Activated effector memory CD4-positive, alpha-beta T cell treated with Interleukin-2 at 50 U/mL for 16 hours (primary cell): ENCODE measurements around the gene CAMKK1.

Source experiments
- DNase-seq: peaks from one replicate; pipeline ENCODE4 v3.0.0-alpha.2; 2020

Gene CAMKK1

DNA sequence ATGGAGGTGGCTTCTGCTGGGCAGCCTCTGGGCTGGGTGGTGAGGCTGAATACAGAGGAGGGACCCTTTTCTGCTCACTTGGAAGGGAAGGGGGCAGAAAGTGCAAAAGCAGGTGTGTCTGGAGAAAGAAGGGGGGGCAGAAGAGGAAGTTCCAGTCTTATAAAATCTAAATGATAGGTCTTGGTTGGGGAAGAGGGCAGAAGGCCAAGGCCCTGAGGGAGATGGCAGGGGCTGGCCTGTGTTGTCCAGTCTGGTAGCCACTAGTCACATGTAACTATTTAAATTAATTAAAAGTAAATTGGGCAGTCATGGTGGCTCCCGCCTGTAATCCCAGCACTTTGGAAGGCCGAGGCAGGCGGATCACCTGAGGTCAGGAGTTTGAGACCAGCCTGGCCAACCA lies 2.5 kb upstream of the CAMKK1 start:
- no peak for DNase-seq

DNA sequence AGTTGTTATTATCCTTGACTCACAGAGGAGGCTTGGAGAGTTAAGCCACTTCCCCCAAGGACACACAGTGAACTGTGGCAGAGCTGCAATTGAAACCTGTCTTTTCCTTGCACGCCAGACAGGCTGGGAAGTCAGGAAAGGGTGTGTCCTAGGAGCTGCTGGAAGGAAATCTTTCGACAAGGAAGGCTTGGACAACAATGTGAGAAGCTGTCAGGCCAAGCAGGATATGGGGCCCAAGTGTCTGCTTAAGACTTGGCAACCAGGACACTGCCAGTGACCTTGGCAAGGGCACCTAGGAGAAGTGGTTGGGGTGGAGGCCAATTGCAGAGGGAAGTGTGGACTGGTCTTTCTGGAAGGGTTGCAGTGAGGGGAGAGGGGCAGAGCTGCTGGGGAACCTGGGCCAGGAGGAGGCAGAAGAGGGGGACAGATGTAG lies 2.1 kb upstream of the CAMKK1 start:
- no peak for DNase-seq

DNA sequence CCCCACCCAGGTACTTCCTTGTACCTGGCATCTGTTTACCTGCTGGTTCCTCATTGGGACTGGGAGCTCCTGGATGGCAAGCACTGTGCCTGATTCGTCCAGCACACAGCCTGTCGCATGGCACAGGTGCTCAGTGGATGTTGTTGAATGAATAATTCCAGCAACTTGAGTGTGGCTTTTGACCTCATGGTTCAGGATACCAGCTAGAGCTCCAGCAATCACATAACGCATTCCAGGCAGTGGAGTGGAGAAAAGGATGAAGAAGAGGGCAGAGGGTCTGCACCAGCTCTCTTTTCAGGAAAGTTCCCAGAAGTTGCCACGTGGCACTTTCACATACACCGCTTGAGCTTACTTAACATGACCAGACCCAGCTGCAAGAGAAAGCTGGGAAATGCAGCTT lies 1.3 kb upstream of the CAMKK1 start:
- DNase-seq = no peak

DNA sequence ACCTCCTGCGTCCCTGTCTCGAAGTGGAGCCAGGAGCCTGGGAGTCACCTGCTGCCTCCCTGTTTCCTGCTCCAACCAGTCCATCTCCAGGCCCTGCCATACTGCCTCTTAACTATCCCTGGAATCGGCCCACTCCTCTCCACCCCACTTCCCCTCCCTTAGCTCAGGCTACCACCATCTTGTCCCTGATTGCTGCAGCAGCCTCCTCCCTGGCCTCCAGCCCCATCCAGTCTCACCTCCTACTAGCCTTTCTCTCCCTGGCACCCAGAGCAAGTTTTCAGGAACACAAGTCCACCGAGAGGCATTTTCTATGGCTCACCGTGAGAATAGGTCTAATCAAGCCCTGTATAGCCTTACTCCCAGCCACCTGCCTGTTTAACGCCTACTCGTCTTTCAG lies 865 bp upstream of the CAMKK1 start:
- DNase-seq = no peak

DNA sequence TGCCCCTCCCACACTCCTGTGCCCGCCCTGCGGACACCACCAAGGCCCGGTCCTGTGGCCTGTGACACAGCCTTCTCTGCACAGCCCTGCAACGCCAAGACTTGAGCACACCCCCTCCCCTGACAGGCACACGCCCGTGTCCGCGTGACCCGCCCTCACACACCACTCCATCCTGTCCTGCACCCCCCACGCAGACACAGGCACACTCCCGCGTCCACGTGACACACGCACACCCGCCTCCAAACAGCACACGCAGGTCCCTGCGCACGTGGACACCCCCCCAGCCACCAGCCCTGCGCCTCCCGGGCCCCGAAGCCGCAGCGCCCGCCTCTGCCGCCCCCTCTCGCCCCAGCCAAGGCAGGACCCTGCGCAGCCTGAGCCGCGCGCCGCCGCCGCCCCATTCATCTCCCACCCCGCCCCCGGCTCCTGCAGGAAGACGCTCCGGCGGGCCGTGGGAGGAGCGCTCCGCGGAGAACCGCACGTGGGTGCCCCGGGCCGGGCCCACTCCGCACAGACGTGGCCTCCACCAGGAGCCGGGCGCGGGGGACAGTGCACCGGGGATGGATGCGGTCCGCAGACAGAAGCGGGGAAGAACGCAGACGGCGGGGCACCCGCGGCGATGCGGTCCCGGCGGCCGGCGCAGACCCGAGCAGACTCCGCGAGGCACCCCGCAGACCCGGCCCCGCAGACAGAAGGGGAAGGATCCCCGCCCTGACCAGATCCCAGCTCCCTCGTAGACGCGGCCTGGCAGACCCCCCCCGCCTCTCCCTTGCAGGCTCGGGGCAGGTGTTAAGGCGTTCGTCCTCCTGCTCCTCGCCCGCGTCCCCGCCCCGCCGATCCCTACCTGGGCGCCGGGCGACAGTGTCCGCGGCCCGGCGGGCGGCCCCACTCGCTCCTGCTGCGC lies 506 bp downstream of the CAMKK1 start:
- DNase-seq = peak; percentile 71

DNA sequence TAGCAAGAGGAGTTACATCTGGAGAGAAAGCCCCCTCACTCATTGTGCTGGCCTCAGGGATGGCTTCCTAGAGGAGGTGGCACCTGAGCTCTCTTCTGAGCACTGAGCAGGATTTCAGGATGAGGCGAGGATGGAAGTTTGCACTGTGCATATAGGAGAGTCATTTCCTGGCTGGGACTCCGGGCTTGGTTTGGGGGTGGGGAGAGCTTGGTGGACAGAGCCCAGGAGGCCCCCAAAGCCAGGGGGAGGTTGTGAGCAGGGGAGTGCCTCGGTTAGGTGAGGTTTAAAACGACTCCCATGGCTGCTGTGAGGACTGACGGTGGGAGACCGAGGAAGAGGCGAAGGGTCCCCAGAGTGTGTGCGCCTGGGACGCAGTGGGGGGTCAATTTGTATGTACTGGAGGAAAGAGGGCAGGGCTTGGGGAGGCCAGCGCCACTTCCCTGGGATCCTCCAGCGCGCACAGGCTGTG lies 1.2 kb downstream of the CAMKK1 start:
- no peak for DNase-seq

DNA sequence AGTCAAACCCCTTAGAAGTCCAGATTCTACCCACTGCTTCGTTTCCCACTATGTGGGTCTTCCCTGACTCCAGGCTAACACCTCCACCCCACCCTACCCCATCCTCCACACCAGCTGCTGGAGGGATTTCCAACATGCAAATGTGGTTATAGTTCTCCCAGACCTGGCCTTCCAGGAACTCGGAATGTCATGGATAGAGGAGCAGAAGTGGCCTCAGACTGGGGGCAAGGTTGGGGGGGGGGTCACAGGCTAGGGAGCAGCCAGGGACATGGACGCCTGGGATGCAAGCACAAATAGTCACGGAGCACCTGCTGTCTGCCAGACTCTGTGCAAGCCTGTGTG lies 2.0 kb downstream of the CAMKK1 start:
- DNase-seq = no peak

DNA sequence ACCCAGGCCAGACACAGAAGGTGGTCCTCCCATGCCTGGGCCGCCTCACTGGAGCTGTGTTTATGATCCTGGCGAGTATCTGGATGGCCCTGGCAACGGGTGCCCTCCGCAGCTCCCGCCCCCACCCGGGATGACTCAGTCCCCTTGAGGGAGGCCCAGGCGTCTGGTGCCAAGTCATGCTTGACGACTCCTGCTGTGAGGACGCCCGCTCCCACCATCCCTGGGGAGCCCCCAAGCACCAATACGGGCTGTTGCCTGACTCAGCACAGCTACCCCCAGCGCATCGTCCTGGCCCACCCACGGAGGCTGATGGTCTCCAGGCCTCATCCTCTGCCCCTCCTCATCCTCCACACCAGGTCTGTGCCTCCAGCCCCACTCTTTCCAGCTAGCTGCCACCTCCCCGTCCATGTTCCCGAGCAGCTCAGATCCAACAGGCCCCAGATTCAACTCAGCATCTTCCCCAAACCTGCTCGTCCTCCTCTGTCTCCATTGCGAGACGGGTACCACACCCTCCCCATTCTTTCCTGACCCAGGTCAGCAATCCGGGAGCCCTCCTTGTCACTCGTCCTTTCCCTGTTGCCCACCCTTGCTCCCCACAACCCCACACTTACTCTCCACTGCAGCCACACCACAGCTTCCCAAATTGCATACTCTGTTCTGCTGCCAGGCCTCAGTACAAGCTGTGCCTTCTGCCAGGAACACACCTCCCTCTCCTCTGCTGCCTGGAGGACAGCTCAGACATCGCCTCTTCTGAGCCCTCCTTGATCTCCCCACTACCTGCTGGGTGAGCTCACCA lies 2.6 kb downstream of the CAMKK1 start:
- no peak for DNase-seq

DNA sequence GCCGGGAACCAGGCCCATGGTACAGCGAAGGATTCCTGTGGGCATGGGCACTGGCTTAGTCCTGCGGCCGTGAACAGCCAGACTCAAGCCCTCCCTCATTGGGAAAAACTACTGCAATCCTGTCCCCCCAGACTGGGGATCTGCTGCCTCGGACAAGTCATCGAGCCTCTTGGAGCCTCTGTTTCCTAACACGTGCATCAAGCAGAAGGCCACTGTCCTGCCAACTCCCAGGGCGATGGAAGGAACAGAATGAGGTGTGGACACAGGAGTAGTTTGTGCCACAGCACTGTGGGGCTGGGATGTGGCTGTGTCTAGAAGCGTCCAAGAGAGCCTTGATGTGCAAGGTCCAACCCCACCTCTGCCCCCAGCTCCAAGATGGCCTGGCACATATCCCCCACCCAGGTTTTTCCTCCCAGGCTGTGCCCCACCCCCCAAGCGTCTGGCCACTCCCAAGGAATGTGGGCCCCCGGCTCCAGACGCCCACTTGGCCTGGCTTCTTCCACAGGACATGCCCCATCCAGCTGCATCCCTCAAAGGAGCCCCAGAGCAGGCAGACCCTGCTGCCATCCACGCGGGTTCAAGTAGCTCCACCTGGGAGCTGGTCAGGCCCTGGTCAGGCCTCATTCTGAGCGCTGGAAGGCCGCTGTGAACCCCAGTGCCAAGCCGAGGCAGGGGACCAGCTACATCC lies 3.4 kb downstream of the CAMKK1 start:
- DNase-seq = no peak

DNA sequence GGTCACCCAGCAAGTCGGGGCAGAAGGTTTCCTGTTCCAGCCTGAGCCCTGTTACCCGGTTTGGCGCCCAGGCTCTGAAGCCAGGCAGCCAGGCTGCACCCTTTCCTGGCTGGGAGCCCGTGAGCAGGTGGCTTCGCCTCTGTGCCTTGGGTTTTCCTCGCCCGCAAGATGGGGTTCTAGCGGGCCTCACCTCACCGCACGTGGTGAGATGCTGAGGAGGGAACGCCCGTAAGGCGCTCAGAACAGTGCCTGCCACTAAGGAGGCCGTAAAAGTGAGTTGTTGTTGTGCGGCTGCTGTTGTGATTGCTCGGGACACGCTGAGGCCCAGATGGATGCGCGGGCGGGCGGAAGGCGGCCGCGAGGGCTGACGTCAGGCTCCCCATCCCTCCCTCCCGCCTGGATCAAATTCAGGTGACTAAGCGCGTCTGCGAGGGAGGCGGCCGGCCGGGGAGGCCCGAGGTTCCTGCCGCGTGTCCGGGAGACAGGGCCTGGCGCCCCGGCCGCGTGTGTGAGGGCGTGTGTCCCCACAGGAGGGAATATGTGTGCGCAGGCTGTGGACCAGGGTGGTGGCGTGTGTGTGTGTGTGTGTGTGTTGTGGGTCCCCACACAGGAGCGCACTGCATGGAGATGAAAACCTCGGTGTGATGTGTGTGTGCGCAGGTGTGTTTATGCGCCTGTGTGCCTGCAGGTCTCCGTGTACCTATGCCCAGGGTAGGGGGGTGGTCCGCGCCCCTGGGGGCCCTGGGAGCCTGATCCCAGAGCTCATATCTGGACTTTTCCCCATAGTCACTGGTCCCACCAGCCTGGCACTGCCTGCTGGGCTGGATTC lies 4.3 kb downstream of the CAMKK1 start:
- DNase-seq = no peak

DNA sequence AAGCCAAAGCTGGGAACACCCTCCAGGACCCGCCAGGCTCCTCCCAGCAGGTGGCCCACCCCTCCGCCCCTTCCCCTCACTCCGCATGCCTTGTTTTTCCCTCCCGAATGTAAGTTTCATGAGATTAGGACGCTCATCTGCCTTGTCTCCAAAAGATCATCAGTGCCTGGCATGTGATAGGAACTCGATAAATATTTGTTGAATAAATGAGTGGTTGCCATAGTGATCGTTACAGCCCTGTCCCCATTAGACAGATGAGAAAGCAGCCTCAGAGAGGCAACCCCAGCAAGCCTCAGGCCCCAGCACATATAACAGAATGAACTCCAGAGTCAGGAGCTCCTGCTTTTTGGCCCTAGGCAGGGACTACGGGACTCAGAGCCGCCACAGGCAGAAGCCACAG lies 5.0 kb downstream of the CAMKK1 start:
- no peak for DNase-seq

DNA sequence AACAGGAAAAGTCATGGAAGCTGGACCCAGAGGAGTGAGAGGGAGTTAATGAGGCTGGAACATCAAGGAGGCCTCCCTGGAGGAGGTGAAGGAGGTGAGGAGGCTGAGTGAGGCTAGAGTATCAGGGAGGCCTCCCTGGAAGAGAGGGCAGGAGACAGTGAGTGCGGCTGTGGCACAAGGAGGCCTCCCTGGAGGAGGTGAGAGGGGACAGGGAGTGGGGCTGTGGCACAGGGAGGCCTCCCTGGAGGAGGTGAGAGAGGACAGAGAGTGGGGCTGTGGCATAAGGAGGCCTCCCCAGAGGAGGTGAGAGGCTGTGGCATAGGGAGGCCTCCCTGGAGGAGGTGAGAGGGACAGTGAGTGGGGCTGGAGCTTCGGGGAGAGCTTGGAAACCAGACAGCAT lies 5.5 kb downstream of the CAMKK1 start:
- DNase-seq = no peak

DNA sequence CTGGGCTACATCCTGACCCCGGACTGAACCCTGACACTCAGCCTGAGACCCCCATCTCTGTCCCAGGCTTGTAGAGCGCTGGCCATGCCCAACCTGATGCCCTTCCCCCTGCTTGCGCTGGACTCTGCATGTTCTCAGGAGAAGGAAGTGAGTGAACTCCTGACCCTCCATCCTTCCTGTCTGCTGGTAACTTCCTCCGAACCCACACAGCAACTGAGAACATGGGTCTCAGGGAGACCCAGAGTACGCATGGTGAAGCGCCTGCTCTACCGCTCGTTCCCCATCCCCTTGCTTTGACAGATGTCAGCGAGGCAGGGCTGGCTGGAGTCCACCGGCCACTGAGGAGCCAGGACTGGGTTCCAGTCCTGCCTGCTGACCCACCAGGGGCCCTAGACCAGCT lies 6.1 kb downstream of the CAMKK1 start:
- DNase-seq = no peak

DNA sequence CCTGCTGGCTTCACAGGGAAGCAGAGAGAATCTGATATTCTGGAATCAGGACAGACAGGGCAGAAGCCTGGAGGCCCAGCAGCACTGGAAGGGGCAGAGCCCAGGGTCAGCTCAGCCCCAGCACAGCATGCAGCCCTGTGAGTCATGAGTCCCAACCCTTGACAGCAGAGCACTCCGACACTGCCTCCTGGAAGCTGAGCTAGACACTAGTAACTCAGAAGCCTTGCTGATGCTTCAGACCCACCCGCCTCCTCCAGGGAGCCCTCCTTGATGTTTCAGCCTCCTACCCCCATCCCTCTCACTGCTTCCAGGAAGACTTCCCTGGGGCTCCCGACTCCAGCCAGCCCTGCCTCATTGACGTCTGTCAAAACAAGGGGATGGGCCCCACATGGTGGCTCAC lies 6.9 kb downstream of the CAMKK1 start:
- no peak for DNase-seq

DNA sequence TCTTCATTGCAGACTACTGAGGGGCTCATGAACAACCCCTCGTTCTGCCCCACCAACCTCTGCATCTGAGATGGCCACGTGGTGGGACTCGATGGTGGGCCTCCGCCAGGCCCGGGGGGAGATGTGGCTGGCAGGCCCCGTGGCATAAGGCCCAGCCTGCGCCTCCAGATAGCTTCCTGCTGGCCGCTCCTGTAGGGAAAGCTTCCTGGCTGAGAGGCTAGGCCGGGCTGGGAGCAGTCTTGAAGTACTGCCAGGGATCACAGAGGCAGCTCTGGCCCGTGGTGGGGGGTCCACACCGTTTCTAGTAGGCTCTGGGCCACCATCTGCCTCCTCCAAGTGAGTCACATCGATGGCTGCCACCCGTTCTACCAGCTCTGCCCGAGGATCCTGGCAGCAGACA lies 7.6 kb downstream of the CAMKK1 start:
- DNase-seq = no peak

DNA sequence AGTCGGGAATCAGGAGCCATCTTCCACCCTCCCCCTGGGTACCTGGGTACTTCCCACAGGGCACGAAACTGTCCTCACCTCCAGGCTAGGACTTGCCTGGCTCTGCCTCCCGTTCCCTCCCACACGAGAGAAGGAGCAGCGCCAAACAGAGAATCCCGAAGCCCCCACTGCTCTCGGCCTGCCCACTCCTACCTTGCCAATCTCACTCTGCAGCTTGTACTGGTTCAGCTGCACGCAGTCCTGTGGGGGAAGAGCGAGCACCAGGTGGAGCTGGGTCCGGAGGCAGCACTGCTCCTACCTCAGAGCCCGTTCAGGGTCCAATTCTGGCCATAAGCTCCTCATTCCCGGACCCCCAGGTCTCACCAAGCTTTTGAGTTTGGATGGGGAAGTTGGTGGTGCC lies 8.7 kb downstream of the CAMKK1 start:
- no peak for DNase-seq

DNA sequence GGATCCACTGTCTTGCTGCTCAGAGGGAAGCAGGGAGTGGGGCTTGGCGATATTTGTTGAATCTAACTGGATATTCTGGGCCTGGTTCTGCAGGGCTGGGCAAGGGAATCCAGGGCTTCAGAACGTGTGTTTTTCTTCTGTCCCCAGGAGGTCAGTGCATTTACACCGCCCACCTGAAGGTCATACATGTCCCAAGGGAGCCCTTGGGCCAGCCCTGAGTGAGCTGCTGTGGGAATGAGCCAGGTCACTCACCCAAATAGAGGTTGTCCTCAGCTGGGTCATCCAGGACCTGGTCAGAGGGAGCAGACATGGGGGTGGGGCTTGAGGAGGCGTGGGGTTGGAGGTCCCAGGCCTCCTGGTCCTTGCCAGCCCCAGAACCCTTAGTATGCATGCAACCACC lies 10.6 kb downstream of the CAMKK1 start:
- DNase-seq = no peak

DNA sequence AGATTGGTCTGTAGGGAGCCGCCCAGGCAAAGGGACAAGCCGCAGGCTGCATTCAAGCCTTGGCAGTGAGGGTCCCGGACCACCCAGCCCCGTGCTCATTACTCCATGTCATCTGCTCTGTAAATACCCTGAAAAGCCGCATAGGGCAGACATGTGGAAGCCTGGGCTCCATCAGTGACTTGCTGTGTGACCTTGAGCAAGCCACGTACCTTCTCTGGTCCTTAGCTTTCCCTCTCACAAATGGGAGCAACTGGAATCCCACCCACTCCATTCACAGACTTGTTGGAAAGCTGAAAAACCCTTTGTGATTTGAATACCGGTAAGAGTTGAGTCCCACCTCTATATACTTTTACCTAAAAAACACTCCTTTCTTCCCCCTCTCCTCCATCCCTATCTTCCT lies 11.9 kb downstream of the CAMKK1 start:
- no peak for DNase-seq

DNA sequence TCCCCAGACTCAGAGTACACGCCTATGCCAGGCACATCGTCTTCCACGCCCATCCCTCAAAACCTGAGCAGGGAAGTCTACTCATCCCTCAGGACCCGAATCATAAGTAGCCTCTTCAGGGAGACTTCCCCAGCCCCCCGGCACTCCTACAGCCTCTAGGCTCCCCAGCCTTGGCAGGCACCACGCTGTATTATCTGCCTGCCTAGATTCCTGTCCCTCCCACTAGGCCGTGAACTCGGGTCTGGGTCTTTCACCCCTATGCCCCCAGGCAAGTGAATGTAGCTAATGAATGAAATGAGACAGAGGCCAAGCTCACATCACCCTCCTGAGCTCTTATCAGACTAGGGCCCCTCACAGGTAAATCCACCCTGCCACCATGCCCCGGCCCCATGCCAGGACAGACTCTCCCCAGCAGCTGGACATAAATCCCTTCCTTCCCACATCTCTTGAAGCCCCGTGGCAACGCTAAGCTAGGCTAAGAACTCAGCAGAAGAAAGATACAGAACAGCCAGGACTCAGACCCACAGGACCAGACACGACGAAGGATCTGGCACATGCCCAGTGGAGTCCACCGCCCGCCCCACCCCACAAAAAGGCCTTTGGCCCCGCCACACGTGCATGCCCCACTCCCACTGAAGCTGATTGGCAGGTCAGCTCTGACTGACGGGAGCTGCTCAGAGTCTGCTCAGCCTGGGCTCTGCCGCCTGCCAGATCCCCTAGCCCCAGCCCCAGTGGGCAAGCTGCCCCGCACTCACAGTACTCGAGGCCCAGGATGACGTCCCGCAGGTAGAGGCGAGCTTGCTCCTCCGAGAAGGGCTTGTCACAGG lies 13.0 kb downstream of the CAMKK1 start:
- DNase-seq = no peak

DNA sequence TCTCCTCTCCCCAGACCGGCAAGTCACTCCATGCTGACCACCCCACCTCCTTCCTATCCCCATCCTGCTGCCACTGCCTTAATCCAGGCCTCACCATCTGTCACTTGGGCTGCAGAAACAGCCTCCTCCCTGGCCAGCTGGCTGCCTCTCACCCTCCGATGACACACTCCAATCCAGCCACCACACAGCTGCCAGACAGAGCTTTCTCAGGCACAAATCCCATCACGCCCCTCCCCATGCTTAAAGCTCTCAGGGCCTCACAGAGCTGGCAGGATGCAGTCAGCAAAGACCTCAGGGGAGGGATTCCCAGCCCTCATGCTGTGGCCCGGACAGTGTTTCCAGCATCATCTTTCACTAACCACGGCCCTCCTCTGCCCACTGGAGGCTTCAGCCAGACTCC lies 13.7 kb downstream of the CAMKK1 start:
- no peak for DNase-seq

DNA sequence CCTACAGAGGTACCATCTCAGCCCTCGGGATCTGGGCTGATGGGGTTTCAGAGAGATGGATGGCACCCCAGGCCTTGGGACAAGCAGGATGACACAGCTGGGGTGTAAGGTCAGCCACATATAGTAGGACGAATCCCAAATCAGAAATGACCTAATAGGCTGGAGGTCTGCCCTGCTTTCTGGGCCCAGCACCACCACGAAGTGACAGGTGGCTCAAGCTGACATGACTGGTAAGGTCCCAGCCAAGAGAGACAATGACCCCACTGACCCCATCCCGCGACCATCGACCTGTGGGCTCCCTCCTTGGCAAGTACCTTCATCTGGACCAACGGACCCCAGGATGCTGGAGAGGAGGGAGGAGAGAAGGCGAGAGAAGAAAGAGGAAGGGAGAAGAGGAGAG lies 15.6 kb downstream of the CAMKK1 start:
- no peak for DNase-seq

DNA sequence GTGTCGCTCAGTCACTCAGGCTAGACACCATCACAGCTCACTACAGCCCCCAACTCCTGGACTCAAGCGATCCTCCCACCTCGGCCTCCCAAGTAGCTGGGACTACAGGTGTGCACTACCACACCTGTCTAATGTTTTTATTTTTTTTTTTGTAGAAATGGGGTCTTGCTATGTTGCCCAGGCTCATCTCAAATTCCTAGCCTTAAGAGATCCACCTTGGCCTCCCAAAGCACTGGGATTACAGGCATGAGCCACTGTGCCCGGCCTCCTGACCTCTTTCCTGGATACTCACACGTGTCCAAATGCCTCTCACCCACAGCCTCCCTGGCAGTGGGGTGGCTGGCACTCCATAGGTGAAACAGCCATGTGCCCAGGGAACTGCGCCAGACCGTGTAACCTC lies 17.5 kb downstream of the CAMKK1 start:
- DNase-seq = no peak
